Ectodermal cell (in vitro differentiated cells): ENCODE data around the gene MCTP1.

ENCODE experiments used
- H3K27ac ChIP-seq: 2 replicates; pipeline ENCODE4 v1.7.0; 2013; ENCODE audit warnings: mild to moderate bottlenecking, low read depth, low read length; ENCODE audit not compliant: insufficient read depth, poor library complexity, severe bottlenecking
- H3K27me3 ChIP-seq: 2 replicates; pipeline ENCODE4 v1.7.0; 2013; ENCODE audit warnings: mild to moderate bottlenecking, low read length; ENCODE audit not compliant: insufficient read depth, control insufficient read depth, poor library complexity, severe bottlenecking
- H3K36me3 ChIP-seq: one replicate; pipeline ENCODE4 v1.7.0; 2013; ENCODE audit warnings: low read length; ENCODE audit not compliant: control insufficient read depth, insufficient read depth
- H3K4me1 ChIP-seq: one replicate; pipeline ENCODE4 v1.7.0; 2013; ENCODE audit warnings: low read length; ENCODE audit not compliant: control insufficient read depth, insufficient read depth
- H3K4me3 ChIP-seq: 2 replicates; pipeline ENCODE4 v1.7.0; 2013; ENCODE audit warnings: low read depth, low read length, control low read depth; ENCODE audit not compliant: insufficient read depth
- H3K9me3 ChIP-seq: 2 replicates; pipeline ENCODE4 v1.7.0; 2013; ENCODE audit warnings: mild to moderate bottlenecking, low read length, moderate library complexity; ENCODE audit not compliant: control insufficient read depth
- WGBS, 2 experiments: methylation state at CpG; one replicate each; pipeline ENCODE4 v1.1.7; 2013; ENCODE audit warnings: missing lambda C conversion rate in 2 of 2; 5-methylcytosine and 5-hydroxymethylcytosine counted together

Gene MCTP1

GRCh38 chr5:95141141-95141540 lies 143.8 kb downstream of the MCTP1 start:
- Histone ChIP-seq H3K27me3 (no peaks in the 10 kb centered on the region), H3K36me3 (no peaks in the 10 kb centered on the region), H3K27ac (no peak overlapping the region), H3K4me3 (no peak overlapping the region), H3K9me3 (no peaks in the 10 kb centered on the region), H3K4me1 (no peaks in the 10 kb centered on the region)
- WGBS, 2 experiments = 89 to 90% methylated on average over 3 of the region's 3 CpGs

GRCh38 chr5:95134326-95134725 lies 150.6 kb downstream of the MCTP1 start:
- Histone ChIP-seq H3K27me3 (no peaks in the 10 kb centered on the region), H3K9me3 (no peaks in the 10 kb centered on the region), H3K36me3 (no peaks in the 10 kb centered on the region), H3K4me3 (no peak overlapping the region), H3K27ac (no peak overlapping the region), H3K4me1 (no peaks in the 10 kb centered on the region)
- WGBS, 2 experiments = 87 to 89% methylated on average over 3 of the region's 3 CpGs

GRCh38 chr5:95132096-95132495 lies 152.8 kb downstream of the MCTP1 start:
- WGBS, 2 experiments = 64 to 96% methylated on average over 1 of the region's 1 CpG
- Histone ChIP-seq H3K4me1 (no peaks in the 10 kb centered on the region), H3K27me3 (no peaks in the 10 kb centered on the region), H3K27ac (no peak overlapping the region), H3K9me3 (no peaks in the 10 kb centered on the region), H3K36me3 (no peaks in the 10 kb centered on the region), H3K4me3 (no peak overlapping the region)

- WGBS, 2 experiments = 96% methylated on average over 3 of the region's 3 CpGs
- H3K4me3 ChIP-seq = no peak overlapping the region
- no peaks in the 10 kb centered on the region for H3K4me1 ChIP-seq
- H3K27me3 ChIP-seq = no peaks in the 10 kb centered on the region
- no peaks in the 10 kb centered on the region for H3K36me3 ChIP-seq
- H3K9me3 ChIP-seq = no peaks in the 10 kb centered on the region
- no peak overlapping the region for H3K27ac ChIP-seq
These were observed 154.0 kb downstream of the MCTP1 start for GRCh38 chr5:95130941-95131340.

- H3K4me1 ChIP-seq = no peaks in the 10 kb centered on the region
- no peak overlapping the region for H3K27ac ChIP-seq
- H3K27me3 ChIP-seq = no peaks in the 10 kb centered on the region
- WGBS, 2 experiments = 100% methylated on average over 1 of the region's 1 CpG; no CpG with 5 or more reads in 1 of the 2 experiments
- no peaks in the 10 kb centered on the region for H3K9me3 ChIP-seq
- no peaks in the 10 kb centered on the region for H3K36me3 ChIP-seq
- H3K4me3 ChIP-seq = no peak overlapping the region
These were observed 160.2 kb downstream of the MCTP1 start for GRCh38 chr5:95124731-95125130.

GRCh38 chr5:95124101-95124500 lies 160.8 kb downstream of the MCTP1 start:
- H3K27me3 ChIP-seq = no peaks in the 10 kb centered on the region
- no peaks in the 10 kb centered on the region for H3K9me3 ChIP-seq
- 88 to 93% methylated on average over 2 of the region's 2 CpGs for WGBS, 2 experiments
- no peak overlapping the region for H3K27ac ChIP-seq
- H3K4me3 ChIP-seq = no peak overlapping the region
- no peaks in the 10 kb centered on the region for H3K4me1 ChIP-seq
- no peaks in the 10 kb centered on the region for H3K36me3 ChIP-seq

- no peak overlapping the region for H3K27ac ChIP-seq
- peaks cover 6% of the 10 kb centered on the region for H3K4me1 ChIP-seq
- H3K4me3 ChIP-seq = no peak overlapping the region
- H3K27me3 ChIP-seq = no peaks in the 10 kb centered on the region
- H3K9me3 ChIP-seq = no peaks in the 10 kb centered on the region
- 85 to 90% methylated on average over 1 of the region's 1 CpG for WGBS, 2 experiments
- H3K36me3 ChIP-seq = no peaks in the 10 kb centered on the region
These were observed 170.0 kb downstream of the MCTP1 start for GRCh38 chr5:95114902-95115301.

- Histone ChIP-seq H3K9me3 (no peaks in the 10 kb centered on the region), H3K36me3 (no peaks in the 10 kb centered on the region), H3K27me3 (no peaks in the 10 kb centered on the region), H3K4me1 (peaks cover 6% of the 10 kb centered on the region), H3K27ac (no peak overlapping the region), H3K4me3 (no peak overlapping the region)
- 92 to 94% methylated on average over 4 of the region's 4 CpGs for WGBS, 2 experiments
These were observed 170.6 kb downstream of the MCTP1 start for GRCh38 chr5:95114305-95114704.

GRCh38 chr5:95113489-95113888 lies 171.4 kb downstream of the MCTP1 start:
- Histone ChIP-seq H3K9me3 (no peaks in the 10 kb centered on the region), H3K27ac (no peak overlapping the region), H3K27me3 (no peaks in the 10 kb centered on the region), H3K4me3 (no peak overlapping the region), H3K36me3 (no peaks in the 10 kb centered on the region), H3K4me1 (peaks cover 6% of the 10 kb centered on the region)
- 69 to 79% methylated on average over 4 of the region's 4 CpGs for WGBS, 2 experiments

- no peaks in the 10 kb centered on the region for H3K36me3 ChIP-seq
- H3K27ac ChIP-seq = no peak overlapping the region
- H3K4me1 ChIP-seq = peaks cover 6% of the 10 kb centered on the region
- no peaks in the 10 kb centered on the region for H3K27me3 ChIP-seq
- H3K9me3 ChIP-seq = no peaks in the 10 kb centered on the region
- H3K4me3 ChIP-seq = no peak overlapping the region
These were observed 173.8 kb downstream of the MCTP1 start for GRCh38 chr5:95111141-95111540.

GRCh38 chr5:95110118-95110517 lies 174.8 kb downstream of the MCTP1 start:
- Histone ChIP-seq H3K36me3 (no peaks in the 10 kb centered on the region), H3K4me3 (no peak overlapping the region), H3K9me3 (no peaks in the 10 kb centered on the region), H3K27me3 (no peaks in the 10 kb centered on the region), H3K27ac (no peak overlapping the region), H3K4me1 (peaks cover 6% of the 10 kb centered on the region)
- WGBS, 2 experiments = 92 to 100% methylated on average over 1 of the region's 1 CpG
